SK-N-SH treated with all-trans-retinoic acid at 6 μM for 48 hours (cell line): ENCODE measurements around the gene NLGN2.

Experiments used
- CSDC2 ChIP-seq: fragments of 250-450 bp; sonication (Bioruptor Pico); IDR thresholded peaks from 2 replicates; pipeline ENCODE4 v1.5.0; 2020; ENCODE audit warnings: mild to moderate bottlenecking, moderate library complexity
- ISL1 ChIP-seq: fragments of 250-450 bp; sonication (Bioruptor Pico); IDR thresholded peaks from 2 replicates; pipeline ENCODE4 v2.1.2; 2022; ENCODE audit warnings: mild to moderate bottlenecking, moderate library complexity
- POU6F1 ChIP-seq: fragments of 250-450 bp; sonication (Bioruptor Pico); IDR thresholded peaks from 2 replicates; pipeline ENCODE4 v1.8.0; 2021; ENCODE audit warnings: low read depth, mild to moderate bottlenecking, moderate library complexity, borderline replicate concordance
- TCF4 ChIP-seq: fragments of 250-450 bp; sonication (Bioruptor Pico); IDR thresholded peaks from 2 replicates; pipeline ENCODE4 v1.8.0; 2021; ENCODE audit warnings: mild to moderate bottlenecking, moderate library complexity, borderline replicate concordance
- TOX ChIP-seq: fragments of 250-450 bp; sonication (Bioruptor Pico); IDR thresholded peaks from 2 replicates; pipeline ENCODE4 v1.8.0; 2021; ENCODE audit warnings: mild to moderate bottlenecking, moderate library complexity, borderline replicate concordance
- ZFP3 ChIP-seq: fragments of 250-450 bp; sonication (Bioruptor Pico); IDR thresholded peaks from 2 replicates; pipeline ENCODE4 v1.5.0; 2020; ENCODE audit warnings: mild to moderate bottlenecking, moderate library complexity

- TF ChIP-seq CSDC2 (CRISPR knock-in tag) (no peak), TCF4 (CRISPR knock-in tag) (no peak), TOX (CRISPR knock-in tag) (no peak), POU6F1 (CRISPR knock-in tag) (no peak), ISL1 (no peak), ZFP3 (CRISPR knock-in tag) (no peak)
Observed at GRCh38 chr17:7459961-7460545, 52.4 kb downstream of the NLGN2 start.
